ENCODE data around the gene SEMA5B.

The SEMA5B gene

GRCh38 chr3:123020709-123021108, 6.9 kb downstream of the SEMA5B start:
- DNase-seq (ENCODE audit: low read depth), result no peak
- no peak overlapping the region for H3K4me3 ChIP-seq (ENCODE audit: control insufficient read depth, low read depth, low read length)
- no peak for TF ChIP-seq CTCF (conservative IDR thresholded peaks at IDR 0.05; ENCODE audit: control insufficient read depth, insufficient read depth, low read depth, low read length)

- H3K4me3 ChIP-seq (ENCODE audit: control insufficient read depth, low read depth, low read length), result no peak overlapping the region
- no peak for TF ChIP-seq CTCF (conservative IDR thresholded peaks at IDR 0.05; ENCODE audit: control insufficient read depth, insufficient read depth, low read depth, low read length)
- DNase-seq (ENCODE audit: low read depth), result no peak
These were observed 8.0 kb downstream of the SEMA5B start for GRCh38 chr3:123019591-123019990.

- H3K4me3 ChIP-seq (ENCODE audit: control insufficient read depth, low read depth, low read length), result no peak overlapping the region
- DNase-seq (ENCODE audit: low read depth), result no peak
- TF ChIP-seq CTCF (conservative IDR thresholded peaks at IDR 0.05; ENCODE audit: control insufficient read depth, insufficient read depth, low read depth, low read length), result no peak
These were observed 8.4 kb downstream of the SEMA5B start for GRCh38 chr3:123019161-123019560.

- TF ChIP-seq CTCF (conservative IDR thresholded peaks at IDR 0.05; ENCODE audit: control insufficient read depth, insufficient read depth, low read depth, low read length), result no peak
- no peak overlapping the region for H3K4me3 ChIP-seq (ENCODE audit: control insufficient read depth, low read depth, low read length)
- no peak for DNase-seq (ENCODE audit: low read depth)
These were observed 8.9 kb downstream of the SEMA5B start for GRCh38 chr3:123018683-123019082.

GRCh38 chr3:123015596-123015995, 12.0 kb downstream of the SEMA5B start:
- DNase-seq (ENCODE audit: low read depth), result no peak
- no peak for TF ChIP-seq CTCF (conservative IDR thresholded peaks at IDR 0.05; ENCODE audit: control insufficient read depth, insufficient read depth, low read depth, low read length)
- no peak overlapping the region for H3K4me3 ChIP-seq (ENCODE audit: control insufficient read depth, low read depth, low read length)

- no peak for DNase-seq (ENCODE audit: low read depth)
- TF ChIP-seq CTCF (conservative IDR thresholded peaks at IDR 0.05; ENCODE audit: control insufficient read depth, insufficient read depth, low read depth, low read length), result no peak
These were observed 13.7 kb downstream of the SEMA5B start for GRCh38 chr3:123013876-123014275.

GRCh38 chr3:123012652-123013051, 14.9 kb downstream of the SEMA5B start:
- no peak for TF ChIP-seq CTCF (conservative IDR thresholded peaks at IDR 0.05; ENCODE audit: control insufficient read depth, insufficient read depth, low read depth, low read length)
- no peak for DNase-seq (ENCODE audit: low read depth)

More at GRCh38 chr3:123013876-123014275, 13.7 kb downstream of the SEMA5B start:
- no peak overlapping the region for H3K4me3 ChIP-seq (ENCODE audit: control insufficient read depth, low read depth, low read length)

More at GRCh38 chr3:123012652-123013051, 14.9 kb downstream of the SEMA5B start:
- H3K4me3 ChIP-seq (ENCODE audit: control insufficient read depth, low read depth, low read length), result no peak overlapping the region

All from fibroblast of mammary gland (primary cell).